NCI-H2029 treated with DMSO at 0.1 percent for 48 hours (cell line): ENCODE measurements around the gene TOP1.
A peak's percentile ranks its signal among the peaks of the same experiment; 100 is the strongest.
"Not testable (repeated sequence)": the region's sequence is repeated elsewhere in the genome, so short reads cannot be mapped to it uniquely, and the experiment has no call there.

Experiments used
- DNase-seq: peaks from one replicate; lab custom pipeline; 2025; lab: John Stamatoyannopoulos, UW

TOP1 gene

GRCh38 chr20:41131594-41132387 is 103.2 kb downstream of the TOP1 start:
- no peak for DNase-seq

- not testable (repeated sequence) for DNase-seq
Observed at GRCh38 chr20:41132388-41132775, 103.8 kb downstream of the TOP1 start.

DNA sequence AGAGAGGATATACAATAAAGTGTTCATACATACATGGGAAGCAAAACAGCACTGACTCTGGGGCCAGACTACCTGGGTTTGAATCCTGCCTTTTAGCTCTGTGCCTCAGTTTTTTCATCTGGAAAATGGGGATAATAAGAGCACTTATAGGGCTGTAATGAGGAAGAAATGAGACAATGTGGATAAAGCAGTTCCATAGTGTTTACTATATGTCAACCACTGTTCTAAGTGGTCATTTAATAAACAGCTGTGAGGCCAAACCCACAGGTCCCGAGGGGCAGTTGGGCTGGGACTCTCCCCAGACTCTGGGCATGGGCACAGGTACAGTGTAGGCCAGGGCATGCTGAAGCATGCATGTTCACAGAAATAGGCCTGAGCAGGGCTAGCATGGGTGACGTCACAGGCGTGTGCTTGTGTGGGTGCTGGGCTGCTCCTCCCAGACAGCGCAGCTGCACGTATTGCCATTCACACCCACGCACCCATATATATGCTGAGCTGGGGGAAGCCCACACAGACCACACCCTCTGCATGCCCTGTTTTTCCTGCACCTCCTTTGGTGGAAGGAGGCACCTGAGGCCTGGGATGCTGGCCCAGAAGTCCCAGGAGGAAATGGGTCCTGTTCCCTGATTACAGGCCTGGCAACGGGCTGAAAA is 105.2 kb downstream of the TOP1 start:
- no peak for DNase-seq

GRCh38 chr20:41134362-41135186 is 106.0 kb downstream of the TOP1 start:
- DNase-seq = no peak

GRCh38 chr20:41135187-41135887 is 106.7 kb downstream of the TOP1 start:
- DNase-seq = peak; percentile 38

GRCh38 chr20:41135888-41136679 is 107.5 kb downstream of the TOP1 start:
- no peak for DNase-seq

- peak; percentile 40 for DNase-seq
Observed at GRCh38 chr20:41136680-41137613, 108.3 kb downstream of the TOP1 start, which contains the start of gene PLCG1. Gene PLCG1, plus strand, starts transcription at chr20:41137543. Its CDS starts 99 bp downstream, at chr20:41137642.

GRCh38 chr20:41137614-41138474 is 109.2 kb downstream of the TOP1 start:
- no peak for DNase-seq

DNA sequence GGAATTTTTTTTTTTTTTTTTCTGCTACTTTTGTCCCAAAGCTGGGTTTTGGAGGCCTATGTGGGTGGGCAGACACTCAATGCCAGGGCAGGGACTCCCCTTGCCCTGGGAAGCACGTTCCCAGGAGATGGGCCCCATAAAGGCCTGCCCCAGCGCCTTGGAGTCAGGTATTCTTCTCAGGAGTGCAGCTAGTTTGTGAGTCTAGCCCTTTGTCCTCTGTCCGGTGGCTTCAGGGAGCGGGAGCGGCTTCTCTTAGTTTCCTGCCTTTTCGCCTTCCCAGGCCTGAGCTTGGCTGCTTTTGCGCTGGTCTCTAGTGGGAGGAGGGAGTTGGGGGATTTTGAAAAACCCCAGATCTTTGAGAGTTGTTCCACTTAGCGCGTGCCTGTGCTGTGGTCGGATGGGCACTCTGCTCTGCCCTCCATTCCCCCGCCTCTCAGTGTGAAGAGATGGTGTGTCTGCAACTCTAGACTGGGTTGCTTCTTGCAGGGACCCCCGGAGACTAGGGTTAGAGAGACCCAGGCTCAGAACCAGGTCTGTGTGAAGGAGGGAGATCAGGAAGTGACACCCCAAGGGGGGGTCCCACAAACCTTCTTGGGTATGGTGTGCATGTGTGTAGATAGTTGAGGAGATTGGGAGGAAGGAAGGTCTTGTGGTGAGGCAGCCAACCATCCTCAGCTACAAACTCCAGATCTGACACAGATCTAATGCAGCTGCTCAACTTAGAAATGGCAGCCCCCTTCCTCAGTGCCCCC is 110.0 kb downstream of the TOP1 start:
- DNase-seq = no peak

- no peak for DNase-seq
Observed at GRCh38 chr20:41139227-41140093, 110.8 kb downstream of the TOP1 start.

GRCh38 chr20:41140226-41141133 is 111.9 kb downstream of the TOP1 start:
- no peak for DNase-seq

- no peak for DNase-seq
Observed at GRCh38 chr20:41141153-41141815, 112.7 kb downstream of the TOP1 start.

DNA sequence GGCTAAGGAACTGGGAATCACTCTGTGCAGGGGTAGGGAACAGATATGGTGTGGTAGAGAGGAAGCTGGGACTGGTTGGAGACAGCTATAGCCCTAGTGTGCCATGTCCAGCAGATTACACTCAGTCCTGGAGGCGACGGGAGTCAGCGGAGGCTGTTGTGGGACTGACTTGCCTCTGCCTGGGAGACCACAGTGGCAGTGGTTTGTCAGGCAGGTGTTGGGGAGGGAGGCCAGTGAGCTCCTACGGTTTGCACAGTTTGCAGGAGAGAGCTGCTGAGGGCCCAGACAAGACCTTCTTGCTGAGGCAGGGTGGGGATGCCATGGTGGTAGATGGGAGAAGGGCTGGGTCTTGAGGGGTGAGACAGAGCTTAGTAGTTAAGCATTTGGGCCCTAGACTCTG is 113.6 kb downstream of the TOP1 start:
- no peak for DNase-seq

DNA sequence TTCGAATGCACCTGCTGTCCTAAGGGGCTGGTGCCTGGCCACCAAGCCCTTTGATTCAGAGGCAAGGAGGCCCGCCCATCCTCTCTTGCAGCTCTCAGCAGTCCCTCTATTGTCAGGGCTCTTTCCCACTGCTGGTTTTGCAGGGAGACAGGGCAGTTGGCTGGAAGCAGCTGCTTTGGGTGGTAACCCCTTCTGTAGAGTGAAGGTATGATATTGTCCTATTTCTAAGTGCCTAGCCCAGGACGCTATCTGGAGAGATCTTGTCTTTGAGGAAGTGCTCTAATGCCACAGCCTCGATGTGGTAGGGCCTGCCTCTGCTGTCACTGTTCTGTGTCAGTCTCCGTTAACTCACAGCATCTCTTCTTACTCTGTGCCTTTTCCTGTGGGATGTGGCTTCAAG is 114.3 kb downstream of the TOP1 start:
- no peak for DNase-seq

DNA sequence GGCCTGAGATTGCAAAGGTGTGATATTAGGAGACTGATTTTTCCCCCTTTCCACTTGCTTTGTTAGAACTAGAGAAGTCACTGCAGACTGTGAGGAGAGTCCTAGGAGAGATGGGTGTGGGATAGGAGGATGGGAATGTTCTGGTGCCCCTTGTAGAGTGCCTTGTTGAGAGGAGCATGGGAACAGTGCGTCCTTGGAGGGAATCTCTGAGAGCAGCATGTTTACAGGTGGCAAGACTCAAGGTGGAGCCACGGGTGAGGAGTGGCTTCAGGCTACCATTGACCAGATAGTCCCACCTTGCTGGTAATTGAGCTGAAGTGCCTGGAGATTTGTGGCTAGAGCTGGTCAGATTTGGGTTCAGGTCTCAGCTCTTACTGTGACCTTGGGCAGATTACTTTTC is 114.7 kb downstream of the TOP1 start:
- no peak for DNase-seq

GRCh38 chr20:41145317-41145716 is 116.7 kb downstream of the TOP1 start:
- no peak for DNase-seq
